Transverse colon (tissue), 4 donors: ENCODE data around the gene KRT23.

Source experiments
- EP300 ChIP-seq: sonication (generic); formaldehyde crosslinking; IDR thresholded peaks from one replicate; pipeline ENCODE4 v1.6.1; 2017; ENCODE audit warnings: antibody characterized with exemption, low read depth
- POLR2A ChIP-seq: fragments of 450-650 bp; IDR thresholded peaks from one replicate; pipeline ENCODE4 v1.6.1; 2016; ENCODE audit warnings: antibody characterized with exemption, mild to moderate bottlenecking, moderate library complexity
- POLR2AphosphoS5 ChIP-seq, 3 donors: sonication (generic); formaldehyde crosslinking; IDR thresholded peaks; one replicate each; pipeline ENCODE4 v1.6.1; 2016; ENCODE audit warnings: antibody characterized with exemption in 3 of 3
- TF ChIP-seq, protein P1 (sequence below), 5 experiments: fragments of 200-600 bp in 3 of 5; fragments of 450-650 bp in 2 of 5; sonication (generic) in 3 of 5; IDR thresholded peaks; 1 replicate in 2 of 5; 2 replicates in 3 of 5; pipeline ENCODE4 v1.5.1; 2016 to 2017; ENCODE audit warnings: antibody characterized with exemption in 5 of 5, inconsistent platforms in 3 of 5, mild to moderate bottlenecking in 2 of 5, moderate library complexity in 1 of 5

DNA sequence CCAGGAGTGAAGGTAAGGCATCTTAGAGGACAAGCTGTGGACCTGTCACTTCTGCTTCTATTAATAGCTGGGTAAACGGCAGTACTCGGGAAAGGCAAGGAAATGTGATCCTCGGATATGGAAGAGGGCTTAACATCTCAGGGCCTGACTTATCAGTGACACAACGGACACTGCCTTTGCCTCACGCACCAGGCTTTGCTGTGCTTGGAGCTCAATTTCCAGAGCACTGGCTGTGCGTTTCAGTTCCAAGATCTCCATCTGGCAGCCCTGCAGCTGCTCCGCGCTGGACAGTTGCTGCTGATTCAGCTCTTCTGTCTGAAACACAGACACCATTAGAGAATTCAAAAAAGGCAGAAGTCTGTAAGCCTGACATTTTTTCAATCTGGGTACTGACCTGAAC lies 43.1 kb upstream of the KRT23 start:
- TF ChIP-seq, protein P1, sequence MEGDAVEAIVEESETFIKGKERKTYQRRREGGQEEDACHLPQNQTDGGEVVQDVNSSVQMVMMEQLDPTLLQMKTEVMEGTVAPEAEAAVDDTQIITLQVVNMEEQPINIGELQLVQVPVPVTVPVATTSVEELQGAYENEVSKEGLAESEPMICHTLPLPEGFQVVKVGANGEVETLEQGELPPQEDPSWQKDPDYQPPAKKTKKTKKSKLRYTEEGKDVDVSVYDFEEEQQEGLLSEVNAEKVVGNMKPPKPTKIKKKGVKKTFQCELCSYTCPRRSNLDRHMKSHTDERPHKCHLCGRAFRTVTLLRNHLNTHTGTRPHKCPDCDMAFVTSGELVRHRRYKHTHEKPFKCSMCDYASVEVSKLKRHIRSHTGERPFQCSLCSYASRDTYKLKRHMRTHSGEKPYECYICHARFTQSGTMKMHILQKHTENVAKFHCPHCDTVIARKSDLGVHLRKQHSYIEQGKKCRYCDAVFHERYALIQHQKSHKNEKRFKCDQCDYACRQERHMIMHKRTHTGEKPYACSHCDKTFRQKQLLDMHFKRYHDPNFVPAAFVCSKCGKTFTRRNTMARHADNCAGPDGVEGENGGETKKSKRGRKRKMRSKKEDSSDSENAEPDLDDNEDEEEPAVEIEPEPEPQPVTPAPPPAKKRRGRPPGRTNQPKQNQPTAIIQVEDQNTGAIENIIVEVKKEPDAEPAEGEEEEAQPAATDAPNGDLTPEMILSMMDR (IDR thresholded peaks at IDR 0.05): no peak
- TF ChIP-seq POLR2AphosphoS5 (IDR thresholded peaks at IDR 0.05): no peak
- TF ChIP-seq POLR2A: no peak
- no peak for TF ChIP-seq EP300
